ENCODE data around the gene MACROD2.

Gene MACROD2

DNA sequence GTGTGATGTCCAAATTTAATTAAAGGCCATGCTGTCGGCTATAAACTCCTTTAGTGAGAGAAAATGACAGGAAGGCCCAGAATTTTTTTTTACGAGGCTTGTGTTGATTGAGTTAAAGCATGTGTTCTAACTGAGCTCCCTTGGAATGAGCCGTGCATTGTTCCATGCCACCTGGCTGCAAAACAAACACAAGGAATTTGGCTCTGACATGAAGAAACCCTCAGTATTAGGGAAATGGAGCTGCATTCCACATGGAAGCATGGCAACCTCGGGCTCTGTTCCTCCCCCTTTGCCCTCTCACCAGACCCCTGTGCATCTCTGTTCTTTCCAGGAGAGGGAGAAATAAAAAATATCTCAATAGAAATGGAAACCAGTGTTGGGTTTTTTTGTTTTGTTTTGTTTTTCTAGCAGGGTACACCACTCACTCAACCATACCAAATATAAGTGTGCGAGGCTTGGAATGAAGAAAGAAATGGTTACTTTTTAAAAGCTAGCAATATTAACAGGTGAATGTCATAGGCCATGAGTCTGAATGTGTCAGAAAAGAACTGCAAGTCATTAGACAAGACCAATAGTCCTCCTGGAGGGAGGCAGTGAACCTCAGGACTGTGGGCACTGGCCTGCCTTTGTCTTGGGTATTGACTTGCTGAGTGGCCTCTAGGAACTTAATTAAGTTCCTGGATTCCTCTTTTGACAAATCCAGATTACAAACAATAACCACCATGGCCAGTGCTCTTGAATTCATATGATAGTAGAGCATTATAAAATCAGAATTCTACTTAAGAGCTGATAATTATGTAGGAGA lies 1642.8 kb downstream of the MACROD2 start:
- no peak for DNase-seq (ENCODE audit: extremely low read depth, insufficient read length)
- TF ChIP-seq, protein P1, sequence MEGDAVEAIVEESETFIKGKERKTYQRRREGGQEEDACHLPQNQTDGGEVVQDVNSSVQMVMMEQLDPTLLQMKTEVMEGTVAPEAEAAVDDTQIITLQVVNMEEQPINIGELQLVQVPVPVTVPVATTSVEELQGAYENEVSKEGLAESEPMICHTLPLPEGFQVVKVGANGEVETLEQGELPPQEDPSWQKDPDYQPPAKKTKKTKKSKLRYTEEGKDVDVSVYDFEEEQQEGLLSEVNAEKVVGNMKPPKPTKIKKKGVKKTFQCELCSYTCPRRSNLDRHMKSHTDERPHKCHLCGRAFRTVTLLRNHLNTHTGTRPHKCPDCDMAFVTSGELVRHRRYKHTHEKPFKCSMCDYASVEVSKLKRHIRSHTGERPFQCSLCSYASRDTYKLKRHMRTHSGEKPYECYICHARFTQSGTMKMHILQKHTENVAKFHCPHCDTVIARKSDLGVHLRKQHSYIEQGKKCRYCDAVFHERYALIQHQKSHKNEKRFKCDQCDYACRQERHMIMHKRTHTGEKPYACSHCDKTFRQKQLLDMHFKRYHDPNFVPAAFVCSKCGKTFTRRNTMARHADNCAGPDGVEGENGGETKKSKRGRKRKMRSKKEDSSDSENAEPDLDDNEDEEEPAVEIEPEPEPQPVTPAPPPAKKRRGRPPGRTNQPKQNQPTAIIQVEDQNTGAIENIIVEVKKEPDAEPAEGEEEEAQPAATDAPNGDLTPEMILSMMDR (IDR thresholded peaks at IDR 0.05; ENCODE audit: insufficient read depth, low read length, poor library complexity, severe bottlenecking), result no peak
- Histone ChIP-seq H3K36me3 (ENCODE audit: control insufficient read depth, insufficient read depth, low read length) (no peaks in the 10 kb centered on the region), H3K4me3 (replicated peaks; ENCODE audit: low read depth, low read length) (no peak overlapping the region), H3K27me3 (replicated peaks; ENCODE audit: control insufficient read depth, insufficient read depth, low read length) (no peaks in the 10 kb centered on the region)

GRCh38 chr20:15638816-15639215 lies 1643.5 kb downstream of the MACROD2 start:
- Histone ChIP-seq H3K4me3 (replicated peaks; ENCODE audit: low read depth, low read length) (no peak overlapping the region), H3K27me3 (replicated peaks; ENCODE audit: control insufficient read depth, insufficient read depth, low read length) (no peaks in the 10 kb centered on the region), H3K36me3 (ENCODE audit: control insufficient read depth, insufficient read depth, low read length) (no peaks in the 10 kb centered on the region)
- TF ChIP-seq, protein P1 (IDR thresholded peaks at IDR 0.05; ENCODE audit: insufficient read depth, low read length, poor library complexity, severe bottlenecking), result no peak
- DNase-seq (ENCODE audit: extremely low read depth, insufficient read length), result no peak

DNA sequence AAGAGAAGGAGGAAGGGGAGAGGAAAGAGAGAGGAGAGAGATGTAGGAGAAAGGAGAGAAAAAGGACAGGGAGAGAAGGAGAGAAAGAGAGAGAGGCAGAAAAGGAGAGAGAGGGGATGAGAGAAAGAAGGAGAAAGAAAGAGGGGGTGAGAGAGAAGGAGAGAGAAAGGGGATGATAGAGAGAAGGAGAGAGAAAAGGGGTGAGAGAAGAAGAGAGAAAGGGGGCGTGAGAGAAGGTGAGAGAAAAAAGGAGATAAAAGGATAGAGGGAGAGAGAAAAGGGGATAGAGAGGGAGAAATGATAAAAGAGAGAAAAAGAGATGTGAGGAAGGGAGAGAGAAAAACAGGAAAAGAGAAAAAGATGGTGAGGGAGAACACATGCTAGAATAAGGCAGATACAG lies 1644.5 kb downstream of the MACROD2 start:
- Histone ChIP-seq H3K27me3 (replicated peaks; ENCODE audit: control insufficient read depth, insufficient read depth, low read length) (no peaks in the 10 kb centered on the region), H3K4me3 (replicated peaks; ENCODE audit: low read depth, low read length) (no peak overlapping the region), H3K36me3 (ENCODE audit: control insufficient read depth, insufficient read depth, low read length) (no peaks in the 10 kb centered on the region)
- no peak for DNase-seq (ENCODE audit: extremely low read depth, insufficient read length)
- TF ChIP-seq, protein P1 (IDR thresholded peaks at IDR 0.05; ENCODE audit: insufficient read depth, low read length, poor library complexity, severe bottlenecking), result no peak

DNA sequence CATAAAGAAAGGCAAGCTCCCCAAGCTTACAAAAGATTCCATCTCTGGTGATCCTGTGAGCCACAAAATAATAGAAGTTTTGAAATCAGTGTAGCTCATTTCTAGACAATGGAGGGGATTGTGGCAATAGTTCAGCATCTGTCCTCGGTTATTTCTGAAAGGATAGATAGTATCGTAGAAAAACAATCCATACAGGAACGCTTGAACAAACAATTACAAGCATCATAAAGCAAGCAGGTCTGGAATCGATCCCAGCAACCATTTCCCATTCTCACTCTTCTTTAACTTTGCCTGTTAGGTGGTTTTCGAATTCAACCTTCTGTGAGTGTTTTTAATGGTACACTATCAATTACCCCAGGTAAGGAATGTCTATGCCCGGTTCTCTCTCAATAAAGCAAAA lies 1646.8 kb downstream of the MACROD2 start:
- TF ChIP-seq, protein P1 (IDR thresholded peaks at IDR 0.05; ENCODE audit: insufficient read depth, low read length, poor library complexity, severe bottlenecking), result no peak
- DNase-seq (ENCODE audit: extremely low read depth, insufficient read length), result no peak
- Histone ChIP-seq H3K36me3 (ENCODE audit: control insufficient read depth, insufficient read depth, low read length) (no peaks in the 10 kb centered on the region), H3K27me3 (replicated peaks; ENCODE audit: control insufficient read depth, insufficient read depth, low read length) (no peaks in the 10 kb centered on the region), H3K4me3 (replicated peaks; ENCODE audit: low read depth, low read length) (no peak overlapping the region)

DNA sequence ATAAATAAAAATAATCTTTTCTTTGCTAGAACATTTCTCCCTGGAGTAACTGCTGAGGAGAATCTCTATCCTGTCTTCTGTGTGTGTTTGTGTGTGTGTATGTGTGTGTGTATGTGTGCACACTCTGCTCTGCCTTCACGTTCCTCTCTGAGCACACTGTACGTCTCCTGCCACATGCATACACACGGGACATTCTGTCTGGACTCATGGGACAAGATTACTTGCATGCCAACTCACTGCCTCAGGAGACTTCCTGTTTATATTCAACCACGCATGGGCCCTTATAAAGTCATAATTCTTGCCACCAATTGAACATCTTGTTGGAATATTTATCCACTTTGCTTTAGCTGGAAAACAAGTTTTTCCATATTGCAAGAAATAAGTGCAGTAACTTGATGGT lies 1647.4 kb downstream of the MACROD2 start:
- H3K36me3 ChIP-seq (ENCODE audit: control insufficient read depth, insufficient read depth, low read length), result no peaks in the 10 kb centered on the region
- H3K4me3 ChIP-seq (replicated peaks; ENCODE audit: low read depth, low read length), result no peak overlapping the region
- H3K27me3 ChIP-seq (replicated peaks; ENCODE audit: control insufficient read depth, insufficient read depth, low read length), result no peaks in the 10 kb centered on the region
- TF ChIP-seq, protein P1 (IDR thresholded peaks at IDR 0.05; ENCODE audit: insufficient read depth, low read length, poor library complexity, severe bottlenecking), result no peak
- DNase-seq (ENCODE audit: extremely low read depth, insufficient read length), result no peak

All from GM06990 (cell line).